HL-60 (cell line): ENCODE results near the gene FOXN1.
"Not testable (repeated sequence)": the region's sequence is repeated elsewhere in the genome, so short reads cannot be mapped to it uniquely, and the experiment has no call there.

Experiments
- CTCF ChIP-seq: IDR thresholded peaks from one replicate; pipeline ENCODE4 v1.5.1; 2011; ENCODE audit warnings: low read length, control low read depth, inconsistent platforms; ENCODE audit not compliant: insufficient read depth
- POLR2AphosphoS5 ChIP-seq: IDR thresholded peaks from 2 replicates; pipeline ENCODE4 v1.6.1; 2012; ENCODE audit warnings: low read depth
- REST ChIP-seq: IDR thresholded peaks from 2 replicates; pipeline ENCODE4 v1.6.1; 2012; ENCODE audit warnings: low read depth; ENCODE audit not compliant: insufficient replicate concordance

GRCh38 chr17:28576016-28576415 lies 69.9 kb downstream of the FOXN1 start:
- TF ChIP-seq CTCF, POLR2AphosphoS5, REST: not testable (repeated sequence)
